Testis (tissue), 2 donors: Measurements from ENCODE around the gene MUC16.

Experiments used
- CTCF ChIP-seq, 3 experiments: fragments of 450-650 bp in 2 of 3; fragments of 200-600 bp in 1 of 3; sonication (generic) in 1 of 3; IDR thresholded peaks; one replicate each; pipeline ENCODE4 v1.5.1; 2016 to 2019; ENCODE audit warnings: antibody characterized with exemption in 3 of 3, mild to moderate bottlenecking in 2 of 3, moderate library complexity in 1 of 3
- POLR2A ChIP-seq: fragments of 450-650 bp; IDR thresholded peaks from one replicate; pipeline ENCODE4 v1.6.1; 2017; ENCODE audit warnings: antibody characterized with exemption, mild to moderate bottlenecking, moderate library complexity

DNA sequence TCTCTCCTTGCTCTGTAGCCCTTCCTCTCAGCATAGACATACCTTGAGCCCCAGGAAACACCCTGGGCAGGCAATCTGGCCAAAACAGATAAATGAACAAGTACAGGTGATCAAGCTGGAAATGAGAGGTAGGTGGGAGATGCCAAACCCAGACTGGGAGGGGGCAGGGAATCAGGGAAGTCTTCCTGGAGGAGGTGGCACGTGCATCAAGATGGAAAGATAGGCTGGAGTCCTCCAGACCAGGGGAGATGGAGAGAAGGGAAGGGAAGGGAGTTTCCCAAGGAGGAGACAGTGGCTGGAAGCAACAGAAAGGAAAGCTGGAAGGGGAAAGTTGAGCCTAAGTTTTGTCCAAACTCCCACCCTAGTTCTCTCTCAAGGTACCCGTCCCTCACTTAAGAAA, 1.7 kb upstream of the MUC16 start:
- TF ChIP-seq CTCF (IDR thresholded peaks at IDR 0.05), result no peak
- TF ChIP-seq POLR2A, result no peak
